ENCODE data around the gene LENG8. TPM values are rescaled to one million over a fixed set of nuclear protein-coding genes. Genes with fewer than 3 reads are reported as not detected.

Gene LENG8
- total and polyA plus RNA-seq, 10 of the 15 experiments (the other 5 are each of a cell fraction or from before 2014, with no cell fraction given), result 2.3 to 145 (median 34.4) TPM

- no peak for TF ChIP-seq WRNIP1 (IDR thresholded peaks at IDR 0.05; ENCODE audit: borderline replicate concordance, low read depth, low read length)
These were observed 9.0 kb downstream of the LENG8 start (continued) for GRCh38 chr19:54457773-54458647.

- RAD21 ChIA-PET (ENCODE audit: unreplicated experiment), result no interaction called here
- H3K36me3 ChIP-seq (ENCODE audit: control insufficient read depth in 2 of 2, insufficient read depth in 2 of 2, low read length in 1 of 2), result peaks cover 14 to 69% of the 10 kb centered on the region in 2 experiments
- peaks cover 14% of the 10 kb centered on the region for H3K79me2 ChIP-seq (ENCODE audit: control insufficient read depth, insufficient read depth, low read length)
- no peak overlapping the region for H3K27ac ChIP-seq (ENCODE audit: control insufficient read depth, insufficient read depth)
- H2AFZ ChIP-seq (ENCODE audit: control insufficient read depth, low read depth, low read length), result no peak overlapping the region
- 89% methylated on average over 11 of the region's 11 CpGs for WGBS (ENCODE audit: insufficient coverage, insufficient replicate concordance, low lambda C conversion rate, missing lambda C conversion rate)
- POLR2A ChIA-PET, result no interaction called here
- intact Hi-C loops (cut with micrococcal nuclease; ENCODE audit: unreplicated experiment) (no loop called here), in situ Hi-C loops (cut with MboI) (no loop called here)
- no peaks in the 10 kb centered on the region; the same call in 1 of the 2 replicates for H4K20me1 ChIP-seq (ENCODE audit: control insufficient read depth, insufficient read depth)
- TF ChIP-seq ZNF274 (IDR thresholded peaks at IDR 0.05; ENCODE audit: insufficient read depth, insufficient read length), result no peak
- TF ChIP-seq POLR2A (IDR thresholded peaks at IDR 0.05; ENCODE audit: low read depth, low read length), result peak; percentile 43; the same call in 1 of the 2 replicates
- no peak for TF ChIP-seq HDAC2 (IDR thresholded peaks at IDR 0.05)
- H3K9me3 ChIP-seq (replicated peaks; ENCODE audit: control insufficient read depth, insufficient read depth, low read length), result no peaks in the 10 kb centered on the region
- CTCF ChIA-PET, result no interaction called here
- no peak overlapping the region for H3K4me2 ChIP-seq (ENCODE audit: control insufficient read depth, insufficient read depth)
- no TSS peak for BruUV-seq (replicated peaks)
- no peaks in the 10 kb centered on the region for H3K27me3 ChIP-seq (replicated peaks in 1 of 2; ENCODE audit: control insufficient read depth in 2 of 2, insufficient read depth in 2 of 2, low read length in 1 of 2)
- SMC1A ChIA-PET (ENCODE audit: uncharacterized antibody, unreplicated experiment), result no interaction called here
- FAIRE-seq (no peak), DNase-seq (ENCODE audit: low read depth, low spot score) (no peak), ATAC-seq (no peak)
- H3K4me3 ChIP-seq, result no peak overlapping the region
- peaks cover 12% of the 10 kb centered on the region for H3K4me1 ChIP-seq (ENCODE audit: control insufficient read depth, insufficient read depth, low read length)
- no peak overlapping the region for H3K9ac ChIP-seq (ENCODE audit: control insufficient read depth, insufficient read depth, low read length)
These were observed 9.8 kb downstream of the LENG8 start for GRCh38 chr19:54458648-54459281.

Data from GM12878 (cell line).